HepG2 (cell line): Measurements from ENCODE around the gene GFY. TPM values are rescaled to one million over a fixed set of nuclear protein-coding genes. Genes with fewer than 3 reads are reported as not detected.

Source experiments
- AKAP8 ChIP-seq: sonication (generic); formaldehyde crosslinking; IDR thresholded peaks from 2 replicates; pipeline ENCODE4 v1.5.1; 2020; ENCODE audit warnings: mild to moderate bottlenecking, missing genetic modification reagents
- CHD2 ChIP-seq: IDR thresholded peaks from 2 replicates; pipeline ENCODE4 v1.6.1; 2011; ENCODE audit warnings: low read depth, low read length, improper control_type of control experiment
- FOXM1 ChIP-seq: sonication (generic); formaldehyde crosslinking; IDR thresholded peaks from 2 replicates; pipeline ENCODE4 v1.5.0; 2020; ENCODE audit warnings: missing genetic modification reagents
- KDM4B ChIP-seq: sonication (generic); formaldehyde crosslinking; IDR thresholded peaks from 2 replicates; pipeline ENCODE4 v1.4.0; 2020; ENCODE audit warnings: missing genetic modification reagents
- KDM5B ChIP-seq: sonication (generic); formaldehyde crosslinking; IDR thresholded peaks from 2 replicates; pipeline ENCODE4 v1.4.0; 2020; ENCODE audit warnings: missing genetic modification reagents, mild to moderate bottlenecking, borderline replicate concordance
- MAFK ChIP-seq, 2 experiments: IDR thresholded peaks in 1 of 2; conservative IDR thresholded peaks in 1 of 2; 2 replicates each; pipeline ENCODE4 v1.6.1; 2011; ENCODE audit warnings: improper control_type of control experiment in 2 of 2, low read length in 2 of 2
- MYC ChIP-seq: sonication (generic); formaldehyde crosslinking; IDR thresholded peaks from 2 replicates; pipeline ENCODE4 v1.9.0; 2021; ENCODE audit warnings: missing genetic modification reagents, borderline replicate concordance
- NR3C1 ChIP-seq: sonication (generic); formaldehyde crosslinking; IDR thresholded peaks from 2 replicates; pipeline ENCODE4 v1.4.0; 2020; ENCODE audit warnings: missing genetic modification reagents
- PLRG1 ChIP-seq: fragments of 450-650 bp; conservative IDR thresholded peaks from 2 replicates; pipeline ENCODE4 v1.6.1; 2016
- SATB2 ChIP-seq: sonication (generic); formaldehyde crosslinking; IDR thresholded peaks from 2 replicates; pipeline ENCODE4 v1.5.0; 2020; ENCODE audit warnings: missing genetic modification reagents
- TAF1 ChIP-seq: sonication (generic); formaldehyde crosslinking; IDR thresholded peaks from 2 replicates; pipeline ENCODE4 v1.4.0; 2020; ENCODE audit warnings: missing genetic modification reagents
- ZFP37 ChIP-seq: sonication (generic); formaldehyde crosslinking; IDR thresholded peaks from 2 replicates; pipeline ENCODE4 v1.4.0; 2020; ENCODE audit warnings: missing genetic modification reagents, borderline replicate concordance
- ZFP41 ChIP-seq: sonication (generic); formaldehyde crosslinking; IDR thresholded peaks from 2 replicates; pipeline ENCODE4 v1.4.0; 2020; ENCODE audit warnings: mild to moderate bottlenecking, missing genetic modification reagents, borderline replicate concordance
- ZFY ChIP-seq: sonication (generic); formaldehyde crosslinking; IDR thresholded peaks from 2 replicates; pipeline ENCODE4 v1.4.0; 2020; ENCODE audit warnings: missing genetic modification reagents
- ZNF143 ChIP-seq: sonication (generic); formaldehyde crosslinking; IDR thresholded peaks from 2 replicates; pipeline ENCODE4 v1.4.0; 2020; ENCODE audit warnings: missing genetic modification reagents
- ZNF20 ChIP-seq: sonication (generic); formaldehyde crosslinking; IDR thresholded peaks from 2 replicates; pipeline ENCODE4 v1.4.0; 2020; ENCODE audit warnings: mild to moderate bottlenecking, moderate library complexity, missing genetic modification reagents
- ZNF282 ChIP-seq: fragments of 450-650 bp; IDR thresholded peaks from 2 replicates; pipeline ENCODE4 v1.6.1; 2018; ENCODE audit not compliant: partially characterized antibody
- ZNF333 ChIP-seq: sonication (generic); formaldehyde crosslinking; IDR thresholded peaks from 2 replicates; pipeline ENCODE4 v1.4.0; 2020; ENCODE audit warnings: mild to moderate bottlenecking, missing genetic modification reagents, borderline replicate concordance
- ZNF564 ChIP-seq: sonication (generic); formaldehyde crosslinking; IDR thresholded peaks from 2 replicates; pipeline ENCODE4 v1.8.1; 2023; ENCODE audit warnings: mild to moderate bottlenecking, missing genetic modification reagents
- polyA plus RNA-seq, 8 experiments: library from polyadenylated mRNA; depleted of rRNA in 3 of 8; stranded (reverse) in 7 of 8; unstranded in 1 of 8; fragments of >200 nt; fragmentation: Illumina TruSeq in 4 of 8; extraction: Trizol in 4 of 8; gene quantifications; 2 replicates each; pipeline versions ENCODE4 v1.2.1 to v1.2.3, GENCODE V29; 2011 to 2016; ENCODE audit warnings: low read depth in 4 of 8, missing spikeins in 1 of 8, mixed read lengths in 1 of 8; ENCODE audit not compliant: insufficient read depth in 1 of 8
- total RNA-seq, 5 experiments: library from RNA; depleted of rRNA; stranded (reverse); fragments of >200 nt; fragmentation: Illumina TruSeq; extraction: Trizol; gene quantifications; 2 replicates each; pipeline ENCODE4 v1.2.3, GENCODE V29; 2016; ENCODE audit warnings: low read depth in 1 of 5
- TF ChIP-seq, protein P1 (sequence below): sonication (generic); formaldehyde crosslinking; IDR thresholded peaks from 2 replicates; pipeline ENCODE4 v1.4.0; 2020; ENCODE audit warnings: missing genetic modification reagents
- TF ChIP-seq, protein P2 (sequence below): sonication (generic); formaldehyde crosslinking; IDR thresholded peaks from 2 replicates; pipeline ENCODE4 v1.8.0; 2023; ENCODE audit warnings: mild to moderate bottlenecking, missing genetic modification reagents
- TF ChIP-seq, protein P3 (sequence below): sonication (generic); formaldehyde crosslinking; IDR thresholded peaks from 2 replicates; pipeline ENCODE4 v1.8.0; 2022; ENCODE audit warnings: missing genetic modification reagents, mild to moderate bottlenecking, inconsistent platforms, borderline replicate concordance
- TF ChIP-seq, protein P4 (sequence below): sonication (generic); formaldehyde crosslinking; IDR thresholded peaks from 2 replicates; pipeline ENCODE4 v1.8.1; 2023; ENCODE audit warnings: missing genetic modification reagents, mild to moderate bottlenecking, borderline replicate concordance
- TF ChIP-seq, protein P5 (sequence below): sonication (generic); formaldehyde crosslinking; IDR thresholded peaks from 2 replicates; pipeline ENCODE4 v1.8.0; 2022; ENCODE audit warnings: mild to moderate bottlenecking, missing genetic modification reagents, moderate library complexity

Gene GFY
- total and polyA plus RNA-seq, 2 of the 13 experiments (the other 11 are each of a cell fraction or from before 2014, with no cell fraction given), result not detected

DNA sequence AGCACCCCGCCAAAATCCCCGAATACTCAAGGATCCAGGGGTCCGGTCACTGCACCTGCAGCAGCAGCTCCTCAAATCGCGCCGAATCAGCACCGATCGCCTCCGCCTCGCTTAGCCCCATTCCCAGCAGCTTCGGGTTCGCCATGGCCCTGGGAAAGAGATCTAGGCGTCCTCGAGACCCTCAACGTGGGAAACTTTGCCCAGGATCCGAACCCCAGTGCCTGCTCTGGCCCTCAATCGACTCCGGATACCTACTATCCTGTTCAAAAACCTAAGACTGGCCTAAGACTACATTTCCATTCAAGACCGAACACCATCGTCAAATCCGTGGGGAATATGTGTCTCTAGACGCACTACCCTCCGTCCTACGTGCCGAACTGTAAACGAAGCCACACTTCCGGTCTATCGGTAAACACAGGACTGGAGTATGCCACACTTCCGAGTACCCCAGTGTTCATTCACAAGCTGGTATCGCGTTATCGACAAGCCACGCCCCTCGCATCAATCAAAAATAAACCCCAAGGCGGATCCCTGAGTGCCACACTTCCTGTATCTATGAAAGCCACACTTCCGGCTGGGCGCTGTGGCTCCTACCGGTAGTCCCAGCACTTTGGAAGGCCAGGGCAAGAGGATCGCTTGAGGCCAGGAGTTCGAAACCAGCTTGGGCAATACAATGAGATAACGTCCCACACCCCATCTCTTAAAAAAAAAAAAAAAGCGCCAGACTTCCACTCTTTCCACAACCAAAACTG, 26.4 kb downstream of the GFY start, which contains the start of gene PIH1D1 (continued):
- TF ChIP-seq, protein P1, sequence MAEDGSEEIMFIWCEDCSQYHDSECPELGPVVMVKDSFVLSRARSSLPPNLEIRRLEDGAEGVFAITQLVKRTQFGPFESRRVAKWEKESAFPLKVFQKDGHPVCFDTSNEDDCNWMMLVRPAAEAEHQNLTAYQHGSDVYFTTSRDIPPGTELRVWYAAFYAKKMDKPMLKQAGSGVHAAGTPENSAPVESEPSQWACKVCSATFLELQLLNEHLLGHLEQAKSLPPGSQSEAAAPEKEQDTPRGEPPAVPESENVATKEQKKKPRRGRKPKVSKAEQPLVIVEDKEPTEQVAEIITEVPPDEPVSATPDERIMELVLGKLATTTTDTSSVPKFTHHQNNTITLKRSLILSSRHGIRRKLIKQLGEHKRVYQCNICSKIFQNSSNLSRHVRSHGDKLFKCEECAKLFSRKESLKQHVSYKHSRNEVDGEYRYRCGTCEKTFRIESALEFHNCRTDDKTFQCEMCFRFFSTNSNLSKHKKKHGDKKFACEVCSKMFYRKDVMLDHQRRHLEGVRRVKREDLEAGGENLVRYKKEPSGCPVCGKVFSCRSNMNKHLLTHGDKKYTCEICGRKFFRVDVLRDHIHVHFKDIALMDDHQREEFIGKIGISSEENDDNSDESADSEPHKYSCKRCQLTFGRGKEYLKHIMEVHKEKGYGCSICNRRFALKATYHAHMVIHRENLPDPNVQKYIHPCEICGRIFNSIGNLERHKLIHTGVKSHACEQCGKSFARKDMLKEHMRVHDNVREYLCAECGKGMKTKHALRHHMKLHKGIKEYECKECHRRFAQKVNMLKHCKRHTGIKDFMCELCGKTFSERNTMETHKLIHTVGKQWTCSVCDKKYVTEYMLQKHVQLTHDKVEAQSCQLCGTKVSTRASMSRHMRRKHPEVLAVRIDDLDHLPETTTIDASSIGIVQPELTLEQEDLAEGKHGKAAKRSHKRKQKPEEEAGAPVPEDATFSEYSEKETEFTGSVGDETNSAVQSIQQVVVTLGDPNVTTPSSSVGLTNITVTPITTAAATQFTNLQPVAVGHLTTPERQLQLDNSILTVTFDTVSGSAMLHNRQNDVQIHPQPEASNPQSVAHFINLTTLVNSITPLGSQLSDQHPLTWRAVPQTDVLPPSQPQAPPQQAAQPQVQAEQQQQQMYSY (CRISPR knock-in tag), result no peak
- peak; percentile 94 for TF ChIP-seq CHD2
- TF ChIP-seq, protein P2, sequence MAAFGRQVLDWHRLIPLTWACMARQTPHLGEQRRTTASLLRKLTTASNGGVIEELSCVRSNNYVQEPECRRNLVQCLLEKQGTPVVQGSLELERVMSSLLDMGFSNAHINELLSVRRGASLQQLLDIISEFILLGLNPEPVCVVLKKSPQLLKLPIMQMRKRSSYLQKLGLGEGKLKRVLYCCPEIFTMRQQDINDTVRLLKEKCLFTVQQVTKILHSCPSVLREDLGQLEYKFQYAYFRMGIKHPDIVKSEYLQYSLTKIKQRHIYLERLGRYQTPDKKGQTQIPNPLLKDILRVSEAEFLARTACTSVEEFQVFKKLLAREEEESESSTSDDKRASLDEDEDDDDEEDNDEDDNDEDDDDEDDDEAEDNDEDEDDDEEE, result 0 out of 2 replicates have a peak, but pooled peaks have one; percentile 36
- TF ChIP-seq PLRG1, result no peak
- no peak for TF ChIP-seq ZNF282
- TF ChIP-seq FOXM1 (CRISPR knock-in tag), result no peak
- TF ChIP-seq ZFP37 (CRISPR knock-in tag), result no peak
- no peak for TF ChIP-seq MYC (CRISPR knock-in tag)
- 0 out of 2 replicates have a peak, but pooled peaks have one; percentile 29 for TF ChIP-seq ZNF564 (CRISPR knock-in tag)
- TF ChIP-seq, protein P3, sequence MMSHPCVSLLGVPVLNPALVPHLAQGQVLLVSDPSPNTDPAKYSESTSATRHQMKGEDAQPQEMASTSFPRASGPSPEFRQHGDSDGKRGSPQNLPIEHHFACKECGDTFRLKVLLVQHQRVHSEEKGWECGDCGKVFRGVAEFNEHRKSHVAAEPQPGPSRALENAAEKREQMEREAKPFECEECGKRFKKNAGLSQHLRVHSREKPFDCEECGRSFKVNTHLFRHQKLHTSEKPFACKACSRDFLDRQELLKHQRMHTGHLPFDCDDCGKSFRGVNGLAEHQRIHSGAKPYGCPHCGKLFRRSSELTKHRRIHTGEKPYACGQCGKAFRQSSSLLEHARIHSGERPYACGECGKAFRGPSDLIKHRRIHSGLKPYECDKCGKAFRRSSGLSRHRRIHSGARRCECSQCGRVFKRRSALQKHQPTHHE, result no peak
- no peak for TF ChIP-seq SATB2 (CRISPR knock-in tag)
- TF ChIP-seq TAF1 (CRISPR knock-in tag), result peak; percentile 83
- peak; percentile 77 for TF ChIP-seq ZFY (CRISPR knock-in tag)
- no peak for TF ChIP-seq KDM4B
- TF ChIP-seq, protein P4, sequence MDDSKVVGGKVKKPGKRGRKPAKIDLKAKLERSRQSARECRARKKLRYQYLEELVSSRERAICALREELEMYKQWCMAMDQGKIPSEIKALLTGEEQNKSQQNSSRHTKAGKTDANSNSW (CRISPR knock-in tag), result no peak
- no peak for TF ChIP-seq MAFK (conservative IDR thresholded peaks at IDR 0.05 in 1 of 2, IDR thresholded peaks at IDR 0.05 in 1 of 2; ENCODE audit: low read length in 2 of 2)
- TF ChIP-seq ZNF20 (CRISPR knock-in tag), result no peak
- TF ChIP-seq AKAP8, result no peak
- TF ChIP-seq NR3C1 (CRISPR knock-in tag), result no peak
- no peak for TF ChIP-seq ZFP41 (CRISPR knock-in tag)
- peak; percentile 75; the same call in 1 of the 2 replicates for TF ChIP-seq KDM5B (CRISPR knock-in tag)
- TF ChIP-seq, protein P5, sequence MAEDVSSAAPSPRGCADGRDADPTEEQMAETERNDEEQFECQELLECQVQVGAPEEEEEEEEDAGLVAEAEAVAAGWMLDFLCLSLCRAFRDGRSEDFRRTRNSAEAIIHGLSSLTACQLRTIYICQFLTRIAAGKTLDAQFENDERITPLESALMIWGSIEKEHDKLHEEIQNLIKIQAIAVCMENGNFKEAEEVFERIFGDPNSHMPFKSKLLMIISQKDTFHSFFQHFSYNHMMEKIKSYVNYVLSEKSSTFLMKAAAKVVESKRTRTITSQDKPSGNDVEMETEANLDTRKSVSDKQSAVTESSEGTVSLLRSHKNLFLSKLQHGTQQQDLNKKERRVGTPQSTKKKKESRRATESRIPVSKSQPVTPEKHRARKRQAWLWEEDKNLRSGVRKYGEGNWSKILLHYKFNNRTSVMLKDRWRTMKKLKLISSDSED (CRISPR knock-in tag), result no peak
- TF ChIP-seq ZNF333 (CRISPR knock-in tag), result no peak
- peak; percentile 73 for TF ChIP-seq ZNF143 (CRISPR knock-in tag)
